T-cell (primary cell): ENCODE data around the gene ITIH6. TPM values are rescaled to one million over a fixed set of nuclear protein-coding genes. Genes with fewer than 3 reads are reported as not detected.

Experiments used
- ATAC-seq, 4 experiments: fragments of 200-7000 bp in 3 of 4; fragments of 150-1000 bp in 1 of 4; cut with Tn5 transposase; replicated peaks in 1 of 4; 1 replicate in 3 of 4; 2 replicates in 1 of 4; pipeline ENCODE4 v1.10.0; 2021; ENCODE audit warnings: moderate library complexity in 3 of 4, mild to moderate bottlenecking in 2 of 4, moderate number of reproducible peaks in 1 of 4
- CTCF ChIA-PET, 2 donors: fragments of 300-600 bp; sonication (Branson Sonifier 250); formaldehyde crosslinking; loops; one replicate each; lab custom pipeline; 2022; ENCODE audit warnings: antibody characterized with exemption in 2 of 2; lab: Charles Lee
- POLR2A ChIA-PET, 2 donors: fragments of 300-600 bp; sonication (Branson Sonifier 250); formaldehyde crosslinking; loops; one replicate each; lab custom pipeline; 2022; ENCODE audit warnings: antibody characterized with exemption in 2 of 2; lab: Charles Lee
- DNase-seq, 35 experiments: peaks; one replicate each; pipeline versions ENCODE4 v3.0.0 to v3.0.0-alpha.2; 2013 to 2023
- H3K27ac ChIP-seq: one replicate; pipeline ENCODE4 v1.5.1; 2013; ENCODE audit warnings: low read length
- H3K27me3 ChIP-seq, 2 experiments: replicated peaks in 1 of 2; 1 replicate in 1 of 2; 2 replicates in 1 of 2; pipeline versions ENCODE4 v1.6.1 to v1.7.0; 2013; ENCODE audit warnings: low read length in 1 of 2, mixed read lengths in 1 of 2; ENCODE audit not compliant: control insufficient read depth in 2 of 2, insufficient read depth in 2 of 2; ENCODE audit errors: extremely low read depth in 1 of 2
- H3K36me3 ChIP-seq, 2 donors: 1 replicate in 1 of 2; 2 replicates in 1 of 2; pipeline versions ENCODE4 v1.6.1 to v1.7.0; 2013; ENCODE audit warnings: low read length in 1 of 2; ENCODE audit not compliant: control insufficient read depth in 2 of 2, insufficient read depth in 1 of 2; ENCODE audit errors: extremely low read depth in 1 of 2
- H3K4me1 ChIP-seq, 2 experiments: 1 replicate in 1 of 2; 2 replicates in 1 of 2; pipeline versions ENCODE4 v1.6.1 to v1.7.0; 2013; ENCODE audit warnings: low read length in 2 of 2, mixed read lengths in 1 of 2; ENCODE audit not compliant: insufficient read depth in 2 of 2, control insufficient read depth in 1 of 2; ENCODE audit errors: extremely low read depth in 1 of 2
- H3K4me3 ChIP-seq, 2 donors: 1 replicate in 1 of 2; 2 replicates in 1 of 2; pipeline versions ENCODE4 v1.5.1 to v1.7.0; 2013; ENCODE audit warnings: mild to moderate bottlenecking in 2 of 2, low read length in 1 of 2, moderate library complexity in 1 of 2; ENCODE audit not compliant: control insufficient read depth in 1 of 2; ENCODE audit errors: extremely low read depth in 1 of 2
- H3K9me3 ChIP-seq: 2 replicates; pipeline ENCODE4 v1.7.0; 2013
- H3K27ac Mint-ChIP-seq, 2 donors: one replicate each; pipeline ENCODE4 v1.8.0; 2020 to 2021; ENCODE audit warnings: mild to moderate bottlenecking in 2 of 2, mixed read lengths in 2 of 2
- H3K27me3 Mint-ChIP-seq, 2 donors: one replicate each; pipeline ENCODE4 v1.8.0; 2021 to 2022; ENCODE audit warnings: mixed read lengths in 2 of 2
- H3K36me3 Mint-ChIP-seq: one replicate; pipeline ENCODE4 v1.8.0; 2021; ENCODE audit warnings: mixed read lengths
- H3K4me1 Mint-ChIP-seq, 3 donors: one replicate each; pipeline ENCODE4 v1.8.0; 2020 to 2022; ENCODE audit warnings: mixed read lengths in 3 of 3, mild to moderate bottlenecking in 1 of 3
- H3K4me3 Mint-ChIP-seq, 3 donors: one replicate each; pipeline ENCODE4 v1.8.0; 2020 to 2022; ENCODE audit warnings: mild to moderate bottlenecking in 3 of 3, mixed read lengths in 3 of 3, moderate library complexity in 3 of 3
- H3K9me3 Mint-ChIP-seq, 3 donors: one replicate each; pipeline ENCODE4 v1.8.0; 2020 to 2022; ENCODE audit warnings: mixed read lengths in 3 of 3
- WGBS: methylation state at CpG from one replicate; pipeline ENCODE4 v1.1.5; 2013; ENCODE audit warnings: missing lambda C conversion rate; ENCODE audit not compliant: insufficient coverage; 5-methylcytosine and 5-hydroxymethylcytosine counted together
- total RNA-seq, 35 experiments: library from RNA in 6 of 35; stranded (reverse) in 6 of 35; fragments of 120-200 nt in 1 of 35; gene quantifications; one replicate each; pipeline versions ENCODE4 v1.2.1 to v1.2.4 and lab custom pipeline; 2013 to 2026

Gene ITIH6
- total RNA-seq, 5 donors from 2014 or later (not counting 1 experiment from before 2014, with no cell fraction given), result not detected

DNA sequence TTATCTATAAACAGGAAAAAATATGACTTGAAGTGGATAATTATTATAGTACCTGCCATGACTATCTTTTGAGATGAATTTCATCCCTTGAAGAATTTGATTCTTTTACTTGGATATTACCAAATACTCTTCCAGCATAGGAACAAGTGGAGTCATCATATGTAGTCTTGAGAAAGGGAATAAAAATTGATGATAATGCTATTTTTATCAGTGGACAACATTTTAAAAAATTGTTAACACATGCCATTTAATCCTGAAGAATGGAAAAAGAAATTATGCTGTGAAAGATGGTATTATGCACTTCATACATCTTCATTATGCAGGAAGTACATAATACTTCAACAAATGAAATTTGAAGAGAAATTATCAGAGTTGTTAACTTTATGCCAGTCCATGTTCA, 83.6 kb downstream of the ITIH6 start:
- ChIA-PET CTCF (no interaction called here), POLR2A (interaction anchor here in 1 of 2 donors (0.6 kb wide), 1 partner anchor 673 kb away, joined by 5 read pairs; no protein-coding TSS in a partner anchor)
- Histone ChIP-seq H3K27ac (no peak overlapping the region), H3K9me3 (no peaks in the 10 kb centered on the region), H3K36me3 (no peaks in the 10 kb centered on the region), H3K27me3 (no peaks in the 10 kb centered on the region), H3K4me1 (no peaks in the 10 kb centered on the region), H3K4me3 (no peak overlapping the region)
- Mint-ChIP-seq H3K27me3 (peaks cover 1 to 15% of the 10 kb centered on the region in 2 donors), H3K36me3 (no peaks in the 10 kb centered on the region), H3K9me3 (no peaks in the 10 kb centered on the region), H3K4me1 (no peaks in the 10 kb centered on the region), H3K4me3 (no peak overlapping the region), H3K27ac (no peak overlapping the region)
- ATAC-seq, result no peak
- no peak for DNase-seq

DNA sequence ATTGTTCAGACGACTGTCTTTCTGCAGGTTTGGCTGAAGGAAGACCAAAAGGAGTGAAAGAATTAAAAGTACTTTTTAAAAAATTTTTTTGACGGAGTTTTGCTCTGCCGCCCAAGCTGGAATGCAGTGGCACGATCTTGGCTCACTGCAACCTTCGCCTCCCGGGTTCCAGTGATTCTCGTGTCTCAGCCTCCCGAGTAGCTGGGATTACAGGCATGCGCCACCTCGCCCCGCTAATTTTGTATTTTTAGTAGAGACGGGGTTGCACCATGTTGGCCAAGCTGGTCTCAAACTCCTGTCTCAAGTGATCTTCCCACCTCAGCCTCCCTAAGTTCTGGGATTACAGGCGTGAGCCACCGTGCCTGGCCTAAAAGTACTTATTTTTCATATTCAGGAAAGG, 86.3 kb downstream of the ITIH6 start:
- no peaks in the 10 kb centered on the region for H3K4me1 Mint-ChIP-seq

DNA sequence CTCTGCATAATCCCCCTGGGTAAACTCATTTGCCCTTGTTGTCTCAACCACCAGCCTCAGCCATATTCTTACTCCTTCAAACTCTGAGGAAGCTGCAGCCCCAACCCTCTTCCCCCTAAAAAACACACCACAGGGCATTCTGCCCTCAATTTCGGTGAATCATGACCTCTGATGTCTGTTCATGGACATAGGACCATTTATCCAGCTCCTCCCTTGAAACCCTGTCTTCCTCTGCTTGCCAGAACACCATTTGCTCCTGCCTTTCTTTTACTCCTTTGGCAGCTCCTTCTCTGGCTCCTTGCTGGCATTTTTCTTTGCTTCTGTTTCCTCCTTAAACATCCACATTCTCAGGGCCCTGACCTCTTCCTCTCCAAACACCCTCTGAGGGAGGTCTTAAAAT, 87.1 kb downstream of the ITIH6 start:
- no peak for ATAC-seq
- Histone ChIP-seq H3K9me3 (no peaks in the 10 kb centered on the region), H3K27me3 (no peaks in the 10 kb centered on the region), H3K36me3 (no peaks in the 10 kb centered on the region), H3K4me3 (no peak overlapping the region), H3K27ac (no peak overlapping the region), H3K4me1 (no peaks in the 10 kb centered on the region)
- no peak overlapping the region for H3K4me3 Mint-ChIP-seq
- no peaks in the 10 kb centered on the region for H3K4me1 Mint-ChIP-seq
- WGBS, result 40% methylated on average over 1 of the region's 1 CpG
- H3K9me3 Mint-ChIP-seq, result no peaks in the 10 kb centered on the region
- no peak overlapping the region for H3K27ac Mint-ChIP-seq
- DNase-seq, result no peak
- ChIA-PET CTCF (no interaction called here), POLR2A (no interaction called here)
- peaks cover 8 to 24% of the 10 kb centered on the region in 2 donors for H3K27me3 Mint-ChIP-seq
- no peaks in the 10 kb centered on the region for H3K36me3 Mint-ChIP-seq

More for the DNA sequence above, 86.3 kb downstream of the ITIH6 start:
- H3K27me3 Mint-ChIP-seq, result peaks cover 1 to 24% of the 10 kb centered on the region in 2 donors
- H3K4me1 ChIP-seq, result no peaks in the 10 kb centered on the region
- no peaks in the 10 kb centered on the region for H3K27me3 ChIP-seq
- H3K27ac ChIP-seq, result no peak overlapping the region
- H3K36me3 ChIP-seq, result no peaks in the 10 kb centered on the region
- H3K36me3 Mint-ChIP-seq, result no peaks in the 10 kb centered on the region
- H3K9me3 Mint-ChIP-seq, result no peaks in the 10 kb centered on the region
- ATAC-seq, result no peak
- H3K27ac Mint-ChIP-seq, result no peak overlapping the region
- POLR2A ChIA-PET, result no interaction called here
- H3K4me3 ChIP-seq, result no peak overlapping the region
- DNase-seq, result no peak
- WGBS, result no CpG with 5 or more reads among the region's 14 CpGs
- CTCF ChIA-PET, result no interaction called here
- no peak overlapping the region for H3K4me3 Mint-ChIP-seq
- H3K9me3 ChIP-seq, result no peaks in the 10 kb centered on the region

DNA sequence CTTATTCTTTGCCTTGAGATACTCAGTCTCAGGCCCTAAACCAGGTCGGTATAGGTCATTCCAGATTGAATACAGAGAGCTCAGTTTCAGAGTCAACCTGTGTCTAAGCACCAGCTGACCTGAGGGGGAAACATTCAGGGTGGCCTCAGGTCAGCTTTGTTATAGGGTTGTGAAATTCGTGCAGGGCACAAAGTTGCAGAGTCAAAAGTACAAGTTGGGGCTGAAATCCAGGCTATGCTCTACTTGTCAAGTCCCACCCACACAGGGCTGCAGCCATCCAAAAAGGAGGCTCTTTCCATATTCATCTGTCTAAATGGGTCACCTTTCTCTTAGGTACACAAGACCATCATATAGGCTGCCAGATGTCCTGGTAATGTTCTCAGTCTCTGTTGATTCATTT, 89.7 kb downstream of the ITIH6 start:
- no peak overlapping the region for H3K27ac Mint-ChIP-seq
- no peak overlapping the region for H3K27ac ChIP-seq
- no peak overlapping the region for H3K4me3 Mint-ChIP-seq
- H3K9me3 Mint-ChIP-seq, result no peaks in the 10 kb centered on the region
- ATAC-seq (no peak), DNase-seq (no peak)
- no peak overlapping the region for H3K4me3 ChIP-seq
- CTCF ChIA-PET, result no interaction called here
- H3K27me3 ChIP-seq, result no peaks in the 10 kb centered on the region
- POLR2A ChIA-PET, result no interaction called here
- H3K27me3 Mint-ChIP-seq, result peaks cover 8 to 29% of the 10 kb centered on the region in 2 donors
- WGBS, result 50% methylated on average over 1 of the region's 2 CpGs
- no peaks in the 10 kb centered on the region for H3K36me3 Mint-ChIP-seq
- H3K9me3 ChIP-seq, result no peaks in the 10 kb centered on the region
- H3K36me3 ChIP-seq, result no peaks in the 10 kb centered on the region
- no peaks in the 10 kb centered on the region for H3K4me1 ChIP-seq
- no peaks in the 10 kb centered on the region for H3K4me1 Mint-ChIP-seq

Other genes with a start within 250 kb of the ITIH6 start
- 10 to 100 TPM; 64.5 to 99.3 (median 91.8) TPM for gene MAGED2, start 9.5 kb upstream of the ITIH6 start, total RNA-seq
- 1 to 10 TPM in 4 of 5 donors, under 1 TPM in 1; 0.68 to 3.0 (median 1.9) TPM for gene TRO, start 122.6 kb upstream of the ITIH6 start, total RNA-seq
- gene PFKFB1, start 195.9 kb upstream of the ITIH6 start, total RNA-seq, result 1 to 10 TPM in 1 of 5 donors, under 1 TPM in 4; 0.18 to 1.4 (median 0.61) TPM
- gene APEX2, start 202.1 kb upstream of the ITIH6 start, total RNA-seq, result 10 to 100 TPM in 3 of 5 donors, 1 to 10 TPM in 2; 7.5 to 17.2 (median 15.3) TPM
- not detected for gene ALAS2, start 232.7 kb upstream of the ITIH6 start, total RNA-seq